ENCODE data around the gene MSH4. TPM values are rescaled to one million over a fixed set of nuclear protein-coding genes. Genes with fewer than 3 reads are reported as not detected.
"Not testable (repeated sequence)": the region's sequence is repeated elsewhere in the genome, so short reads cannot be mapped to it uniquely, and the experiment has no call there.

MSH4 gene
- total RNA-seq (0.90 TPM), polyA plus RNA-seq (0.10 TPM)

GRCh38 chr1:75796376-75797272 lies at the start of gene MSH4:
Gene MSH4, plus strand, starts transcription at chr1:75796882. Its CDS starts 104 bp downstream, at chr1:75796986.
- no peaks in the 10 kb centered on the region for H3K4me1 ChIP-seq (ENCODE audit: insufficient read depth)
- DNase-seq (ENCODE audit: extremely low spot score), result no peak
- no peak within 1 kb of the TSS for H3K27ac ChIP-seq (ENCODE audit: low read depth)
- 86% methylated on average over 34 of the region's 34 CpGs for WGBS
- no peaks in the 10 kb centered on the region for H3K36me3 ChIP-seq (ENCODE audit: insufficient read depth)
- H3K4me3 ChIP-seq (ENCODE audit: low read depth, low read length), result no peak within 1 kb of the TSS

GRCh38 chr1:75757210-75757609 lies 39.5 kb upstream of the MSH4 start:
- H3K27ac ChIP-seq (ENCODE audit: low read depth); DNase-seq (ENCODE audit: extremely low spot score); H3K4me1 ChIP-seq (ENCODE audit: insufficient read depth); H3K36me3 ChIP-seq (ENCODE audit: insufficient read depth); H3K4me3 ChIP-seq (ENCODE audit: low read depth, low read length): not testable (repeated sequence)

GRCh38 chr1:75758543-75758942 lies 38.1 kb upstream of the MSH4 start:
- not testable (repeated sequence) for H3K4me3 ChIP-seq (ENCODE audit: low read depth, low read length); H3K4me1 ChIP-seq (ENCODE audit: insufficient read depth); H3K27ac ChIP-seq (ENCODE audit: low read depth); DNase-seq (ENCODE audit: extremely low spot score); H3K36me3 ChIP-seq (ENCODE audit: insufficient read depth)
- WGBS, result 97% methylated on average over 4 of the region's 4 CpGs

GRCh38 chr1:75764057-75764655 lies 32.5 kb upstream of the MSH4 start:
- no peak overlapping the region for H3K27ac ChIP-seq (ENCODE audit: low read depth)
- H3K4me1 ChIP-seq (ENCODE audit: insufficient read depth), result no peaks in the 10 kb centered on the region
- no peak for DNase-seq (ENCODE audit: extremely low spot score)
- no peak overlapping the region for H3K4me3 ChIP-seq (ENCODE audit: low read depth, low read length)
- WGBS, result 79% methylated on average over 1 of the region's 1 CpG
- peaks cover 1% of the 10 kb centered on the region for H3K36me3 ChIP-seq (ENCODE audit: insufficient read depth)

GRCh38 chr1:75765697-75766355 lies 30.9 kb upstream of the MSH4 start:
- Histone ChIP-seq H3K36me3 (ENCODE audit: insufficient read depth) (peaks cover 1% of the 10 kb centered on the region), H3K27ac (ENCODE audit: low read depth) (no peak overlapping the region), H3K4me3 (ENCODE audit: low read depth, low read length) (no peak overlapping the region), H3K4me1 (ENCODE audit: insufficient read depth) (no peaks in the 10 kb centered on the region)
- WGBS, result 89% methylated on average over 1 of the region's 1 CpG
- DNase-seq (ENCODE audit: extremely low spot score), result no peak

- 91% methylated on average over 1 of the region's 1 CpG for WGBS
- no peak overlapping the region for H3K4me3 ChIP-seq (ENCODE audit: low read depth, low read length)
- no peak for DNase-seq (ENCODE audit: extremely low spot score)
- H3K36me3 ChIP-seq (ENCODE audit: insufficient read depth), result peaks cover 1% of the 10 kb centered on the region
- no peak overlapping the region for H3K27ac ChIP-seq (ENCODE audit: low read depth)
- H3K4me1 ChIP-seq (ENCODE audit: insufficient read depth), result no peaks in the 10 kb centered on the region
Observed at GRCh38 chr1:75768016-75768415, 28.7 kb upstream of the MSH4 start.

- Histone ChIP-seq H3K27ac (ENCODE audit: low read depth) (no peak overlapping the region), H3K4me1 (ENCODE audit: insufficient read depth) (no peaks in the 10 kb centered on the region), H3K36me3 (ENCODE audit: insufficient read depth) (no peaks in the 10 kb centered on the region), H3K4me3 (ENCODE audit: low read depth, low read length) (no peak overlapping the region)
- no peak for DNase-seq (ENCODE audit: extremely low spot score)
- WGBS, result 44% methylated on average over 1 of the region's 1 CpG
Observed at GRCh38 chr1:75770761-75771160, 25.9 kb upstream of the MSH4 start.

- DNase-seq (ENCODE audit: extremely low spot score), result no peak
- H3K36me3 ChIP-seq (ENCODE audit: insufficient read depth), result no peaks in the 10 kb centered on the region
- H3K4me3 ChIP-seq (ENCODE audit: low read depth, low read length), result no peak overlapping the region
- no peak overlapping the region for H3K27ac ChIP-seq (ENCODE audit: low read depth)
- no peaks in the 10 kb centered on the region for H3K4me1 ChIP-seq (ENCODE audit: insufficient read depth)
- WGBS, result 77% methylated on average over 3 of the region's 3 CpGs
Observed at GRCh38 chr1:75771978-75772377, 24.7 kb upstream of the MSH4 start.

GRCh38 chr1:75777812-75778211 lies 18.9 kb upstream of the MSH4 start:
- H3K4me3 ChIP-seq (ENCODE audit: low read depth, low read length); DNase-seq (ENCODE audit: extremely low spot score); H3K27ac ChIP-seq (ENCODE audit: low read depth); H3K36me3 ChIP-seq (ENCODE audit: insufficient read depth); H3K4me1 ChIP-seq (ENCODE audit: insufficient read depth): not testable (repeated sequence)
- WGBS, result 84% methylated on average over 4 of the region's 4 CpGs

- not testable (repeated sequence) for H3K27ac ChIP-seq (ENCODE audit: low read depth); DNase-seq (ENCODE audit: extremely low spot score); H3K36me3 ChIP-seq (ENCODE audit: insufficient read depth); H3K4me1 ChIP-seq (ENCODE audit: insufficient read depth); H3K4me3 ChIP-seq (ENCODE audit: low read depth, low read length)
- 95% methylated on average over 5 of the region's 5 CpGs for WGBS
Observed at GRCh38 chr1:75778694-75779093, 18.0 kb upstream of the MSH4 start.

- WGBS, result 79% methylated on average over 4 of the region's 4 CpGs
- H3K27ac ChIP-seq (ENCODE audit: low read depth); H3K36me3 ChIP-seq (ENCODE audit: insufficient read depth); DNase-seq (ENCODE audit: extremely low spot score); H3K4me3 ChIP-seq (ENCODE audit: low read depth, low read length); H3K4me1 ChIP-seq (ENCODE audit: insufficient read depth): not testable (repeated sequence)
Observed at GRCh38 chr1:75780183-75780582, 16.5 kb upstream of the MSH4 start.

GRCh38 chr1:75783920-75784319 lies 12.8 kb upstream of the MSH4 start:
- not testable (repeated sequence) for H3K36me3 ChIP-seq (ENCODE audit: insufficient read depth); DNase-seq (ENCODE audit: extremely low spot score); H3K4me1 ChIP-seq (ENCODE audit: insufficient read depth); H3K4me3 ChIP-seq (ENCODE audit: low read depth, low read length); H3K27ac ChIP-seq (ENCODE audit: low read depth)
- 83% methylated on average over 4 of the region's 4 CpGs for WGBS

- Histone ChIP-seq H3K27ac (ENCODE audit: low read depth) (no peak overlapping the region), H3K4me1 (ENCODE audit: insufficient read depth) (no peaks in the 10 kb centered on the region), H3K36me3 (ENCODE audit: insufficient read depth) (no peaks in the 10 kb centered on the region), H3K4me3 (ENCODE audit: low read depth, low read length) (peak overlapping the region; percentile 54)
- no peak for DNase-seq (ENCODE audit: extremely low spot score)
- WGBS, result 11% methylated on average over 9 of the region's 9 CpGs
Observed at GRCh38 chr1:75785320-75785982, 11.2 kb upstream of the MSH4 start.
